Heart right ventricle (tissue), 16 donors: Measurements from ENCODE around the gene TBC1D30. TPM values are rescaled to one million over a fixed set of nuclear protein-coding genes. Genes with fewer than 3 reads are reported as not detected.

ENCODE experiments used
- ATAC-seq, 8 donors: fragments of 200-7000 bp; cut with Tn5 transposase; one replicate each; pipeline ENCODE4 v1.9.1; 2020; ENCODE audit warnings: mild to moderate bottlenecking in 8 of 8, moderate library complexity in 8 of 8, moderate number of reproducible peaks in 1 of 8
- DNase-seq, 2 donors: peaks; one replicate each; pipeline ENCODE4 v3.0.0-alpha.2; 2020
- H3K27ac ChIP-seq, 10 donors: fragments of 200-600 bp; sonication (generic) in 2 of 10; one replicate each; pipeline versions ENCODE4 v1.5.0 to v1.8.0; 2020 to 2022; ENCODE audit warnings: mild to moderate bottlenecking in 3 of 10
- H3K27me3 ChIP-seq, 7 donors: fragments of 200-600 bp; one replicate each; pipeline ENCODE4 v1.8.0; 2021 to 2022; ENCODE audit warnings: mild to moderate bottlenecking in 2 of 7
- H3K36me3 ChIP-seq, 9 donors: fragments of 200-600 bp; sonication (generic) in 1 of 9; one replicate each; pipeline versions ENCODE4 v1.5.0 to v1.8.0; 2020 to 2022; ENCODE audit warnings: mild to moderate bottlenecking in 2 of 9
- H3K4me1 ChIP-seq, 9 donors: fragments of 200-600 bp; sonication (generic) in 1 of 9; one replicate each; pipeline versions ENCODE4 v1.5.0 to v1.8.0; 2020 to 2022; ENCODE audit warnings: mild to moderate bottlenecking in 4 of 9
- H3K4me3 ChIP-seq, 10 donors: fragments of 200-600 bp; sonication (generic) in 2 of 10; one replicate each; pipeline versions ENCODE4 v1.5.0 to v1.8.0; 2020 to 2022; ENCODE audit warnings: mild to moderate bottlenecking in 7 of 10, moderate library complexity in 2 of 10
- H3K9me3 ChIP-seq, 11 donors: fragments of 200-600 bp in 10 of 11; sonication (generic) in 2 of 11; one replicate each; pipeline versions ENCODE4 v1.5.0 to v1.8.0; 2013 to 2022; ENCODE audit warnings: mild to moderate bottlenecking in 2 of 11, control low read depth in 1 of 11, moderate library complexity in 1 of 11
- WGBS, 2 donors: extraction: QIAGEN DNeasy Blood & Tissue Kit; methylation state at CpG; one replicate each; pipeline ENCODE4 v1.1.7; 2013; ENCODE audit warnings: inconsistent platforms in 1 of 2; 5-methylcytosine and 5-hydroxymethylcytosine counted together
- intact Hi-C, 10 donors: fragments of 100-400 bp; cut with DNase I; formaldehyde crosslinking; loops; one replicate each; pipeline versions ENCODE4 v1.11.1 to v1.14.2; 2022
- polyA plus RNA-seq, 2 donors: library from polyadenylated mRNA; stranded (reverse); fragments of 200-250 nt; gene quantifications; one replicate each; pipeline ENCODE4 v1.2.3, GENCODE V29; 2013
- total RNA-seq, 10 donors: library from RNA; stranded (reverse); fragmentation: NEBNext Ultra II Directional in 3 of 10; extraction: Animal tissue kit (Norgen Biotek cat#: 25700) in 3 of 10; gene quantifications; one replicate each; pipeline versions ENCODE4 v1.2.1 to v1.2.4, GENCODE V29; 2021 to 2023
- TF ChIP-seq, protein P1 (sequence below), 9 donors: fragments of 200-600 bp; sonication (generic) in 2 of 9; IDR thresholded peaks; one replicate each; pipeline versions ENCODE4 v1.5.0 to v1.8.0; 2021 to 2022; ENCODE audit warnings: antibody characterized with exemption in 9 of 9, mild to moderate bottlenecking in 5 of 9, moderate library complexity in 1 of 9
- donor health status: Arrhythmogenic right ventricular cardiomyopathy.
- donor health status: ischemic (EF 13 %, LVEDD 7.1; RV severe dilation, severe dysfunction).
- donor health status: healthy with polysubstance abuse.
- donor health status: DM: no; HTN: yes; CAD: no.
- donor health status: DM: no; HTN: no; CAD: no.
- donor health status: ischemic (EF 25% LVEDD 6.9; RV normal size, moderate dysfunction).
- donor health status: ischemic (EF 25% LVEDD 5.7; RV mildly dilated, moderate dysfunction).
- donor health status: healthy.
- donor health status: DM: yes; HTN: yes; CAD: no.
- donor health status: Ischemic cardiomyopathy.
- donor health status: ischemic (EF 35%, LVEDD 5.7; RV mildly dilated, moderate dysfunction).
- donor health status: nonischemic (EF 11% LVEDD 7.7; RV severe dilation, severe dysfunction).
- donor health status: DM: yes; HTN: yes; CAD: no.
- donor health status: PGD.
- donor health status: ischemic (EF 29% LVEDD 5.4; RV normal size, mild dysfunction).
- donor health status: nonischemic (EF 23%, LVEDD 6.1; RV moderate dilation, normal function).

TBC1D30 gene
- total and polyA plus RNA-seq, 12 donors = 0.36 to 2.4 (median 0.66) TPM

DNA sequence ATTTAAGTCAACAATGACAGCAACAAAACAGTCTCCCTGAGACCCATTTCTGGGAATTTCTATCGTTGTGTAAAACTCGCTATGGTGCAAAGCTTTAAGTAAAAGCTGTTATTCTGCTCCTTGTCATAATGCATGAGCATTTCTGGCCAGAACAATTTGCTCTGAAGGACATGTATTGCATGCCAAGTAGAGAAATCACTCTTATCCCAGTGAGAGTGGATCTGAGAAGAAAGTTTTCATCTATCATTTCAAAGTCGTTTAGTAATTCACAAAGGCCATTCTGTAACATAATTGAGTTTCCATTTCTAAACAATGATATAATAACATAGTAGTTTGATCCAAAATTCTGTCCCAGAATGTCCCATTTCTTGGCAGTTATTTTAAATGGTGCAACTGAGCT is 86.6 kb downstream of the TBC1D30 start:
- TF ChIP-seq, protein P1, sequence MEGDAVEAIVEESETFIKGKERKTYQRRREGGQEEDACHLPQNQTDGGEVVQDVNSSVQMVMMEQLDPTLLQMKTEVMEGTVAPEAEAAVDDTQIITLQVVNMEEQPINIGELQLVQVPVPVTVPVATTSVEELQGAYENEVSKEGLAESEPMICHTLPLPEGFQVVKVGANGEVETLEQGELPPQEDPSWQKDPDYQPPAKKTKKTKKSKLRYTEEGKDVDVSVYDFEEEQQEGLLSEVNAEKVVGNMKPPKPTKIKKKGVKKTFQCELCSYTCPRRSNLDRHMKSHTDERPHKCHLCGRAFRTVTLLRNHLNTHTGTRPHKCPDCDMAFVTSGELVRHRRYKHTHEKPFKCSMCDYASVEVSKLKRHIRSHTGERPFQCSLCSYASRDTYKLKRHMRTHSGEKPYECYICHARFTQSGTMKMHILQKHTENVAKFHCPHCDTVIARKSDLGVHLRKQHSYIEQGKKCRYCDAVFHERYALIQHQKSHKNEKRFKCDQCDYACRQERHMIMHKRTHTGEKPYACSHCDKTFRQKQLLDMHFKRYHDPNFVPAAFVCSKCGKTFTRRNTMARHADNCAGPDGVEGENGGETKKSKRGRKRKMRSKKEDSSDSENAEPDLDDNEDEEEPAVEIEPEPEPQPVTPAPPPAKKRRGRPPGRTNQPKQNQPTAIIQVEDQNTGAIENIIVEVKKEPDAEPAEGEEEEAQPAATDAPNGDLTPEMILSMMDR (IDR thresholded peaks at IDR 0.05) = no peak
- Histone ChIP-seq H3K27ac (no peak overlapping the region), H3K27me3 (peaks cover 0 to 7% (median 0%) of the 10 kb centered on the region in 7 donors), H3K9me3 (no peaks in the 10 kb centered on the region), H3K4me1 (no peaks in the 10 kb centered on the region), H3K36me3 (no peaks in the 10 kb centered on the region), H3K4me3 (no peak overlapping the region)
- intact Hi-C loops = no loop called here
- no peak for ATAC-seq
- DNase-seq = no peak
- 61 to 68% methylated on average over 3 of the region's 3 CpGs for WGBS, 2 donors

DNA sequence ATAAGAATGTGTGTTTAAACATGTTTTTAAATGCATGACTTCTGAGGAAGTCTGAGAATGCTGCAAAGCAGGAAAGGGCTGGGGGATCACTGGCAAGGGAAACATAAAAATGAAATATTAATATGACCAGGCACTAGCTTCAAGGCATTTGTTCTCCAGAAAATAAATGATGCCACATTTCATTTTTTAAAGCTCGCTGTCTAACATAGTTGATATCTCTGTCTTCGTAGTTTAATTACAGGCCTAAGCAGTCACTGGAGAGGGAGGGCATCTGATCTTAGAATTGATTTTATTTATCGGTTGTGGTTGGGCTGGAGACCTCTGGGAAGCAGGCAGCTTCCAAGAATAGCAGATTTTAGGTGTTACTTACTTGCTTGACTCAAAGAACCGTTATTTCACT is 87.5 kb downstream of the TBC1D30 start:
- Histone ChIP-seq H3K4me1 (no peaks in the 10 kb centered on the region), H3K4me3 (no peak overlapping the region), H3K27ac (no peak overlapping the region), H3K27me3 (peaks cover 0 to 7% (median 0%) of the 10 kb centered on the region in 7 donors), H3K9me3 (no peaks in the 10 kb centered on the region), H3K36me3 (no peaks in the 10 kb centered on the region)
- TF ChIP-seq, protein P1 (IDR thresholded peaks at IDR 0.05) = no peak
- DNase-seq (no peak), ATAC-seq (no peak)
- WGBS, 2 donors = 76 to 78% methylated on average over 4 of the region's 4 CpGs
- intact Hi-C loops = no loop called here

DNA sequence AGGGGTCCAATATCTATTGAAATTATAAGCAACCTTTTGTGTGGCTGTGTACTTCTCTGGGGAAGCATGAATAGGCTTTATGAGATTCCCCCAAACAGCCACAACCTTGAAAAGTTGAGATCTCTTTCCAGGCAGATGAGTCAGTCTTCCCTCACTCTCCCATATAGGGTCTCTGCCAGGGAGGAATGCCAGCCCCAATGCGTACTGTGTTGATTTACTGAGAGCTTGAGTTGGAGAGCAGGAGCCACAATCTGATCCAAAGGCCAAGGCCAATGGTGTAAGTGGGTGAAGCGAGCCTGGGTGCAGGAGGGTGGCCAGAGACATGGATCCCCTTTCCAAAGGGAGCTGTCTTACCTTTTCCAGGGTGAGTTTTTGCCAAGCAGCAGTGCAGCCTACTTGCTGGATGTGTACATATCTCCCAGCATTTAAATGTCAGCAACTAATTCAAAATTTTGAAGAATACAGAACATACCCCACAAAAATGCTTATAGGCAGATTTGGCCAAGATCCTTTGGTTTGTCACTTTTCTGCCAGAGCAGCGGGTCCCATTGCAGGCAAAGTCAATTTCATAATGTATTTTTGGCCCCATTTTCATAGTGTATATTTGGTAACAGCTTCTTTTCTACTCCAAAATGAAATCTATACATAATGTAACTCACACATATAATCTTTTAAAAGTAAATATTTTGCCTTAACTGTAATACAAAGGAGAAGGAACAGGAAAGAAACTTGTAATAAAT is 88.2 kb downstream of the TBC1D30 start:
- ATAC-seq (peak in 3 of 8 donors; percentile 71 to 78 (median 76)), DNase-seq (no peak)
- Histone ChIP-seq H3K27me3 (peaks cover 0 to 7% (median 0%) of the 10 kb centered on the region in 7 donors), H3K4me3 (no peak overlapping the region), H3K36me3 (no peaks in the 10 kb centered on the region), H3K27ac (no peak overlapping the region), H3K9me3 (no peaks in the 10 kb centered on the region), H3K4me1 (no peaks in the 10 kb centered on the region)
- WGBS, 2 donors = 80 to 87% methylated on average over 3 of the region's 3 CpGs
- intact Hi-C loops = no loop called here
- TF ChIP-seq, protein P1 (IDR thresholded peaks at IDR 0.05) = no peak

DNA sequence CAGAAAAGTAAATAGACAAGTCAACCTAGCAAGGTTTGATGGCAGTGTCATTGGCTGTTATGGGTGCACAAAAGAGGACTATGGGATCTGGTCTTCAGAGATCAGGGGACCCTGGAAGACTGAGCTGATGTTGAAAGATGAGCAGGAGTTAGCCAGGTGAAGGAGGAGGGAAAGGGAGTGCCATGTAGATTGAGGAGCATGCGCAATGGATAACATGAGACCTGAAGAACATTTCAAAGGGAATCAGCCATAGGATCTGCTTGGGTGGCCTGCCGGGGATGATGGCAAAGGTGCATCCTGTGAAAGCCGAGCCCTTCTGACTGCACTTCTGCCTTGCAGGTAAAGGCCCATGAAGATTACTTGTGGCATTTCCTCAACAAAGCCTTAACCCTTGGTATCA is 90.8 kb downstream of the TBC1D30 start:
- H3K4me1 ChIP-seq = no peaks in the 10 kb centered on the region
- intact Hi-C loops = no loop called here
- H3K27me3 ChIP-seq = peaks cover 0 to 7% (median 0%) of the 10 kb centered on the region in 7 donors
- no peaks in the 10 kb centered on the region for H3K9me3 ChIP-seq
- ATAC-seq (no peak), DNase-seq (no peak)
- no peak overlapping the region for H3K4me3 ChIP-seq
- WGBS, 2 donors = 88 to 89% methylated on average over 3 of the region's 3 CpGs
- no peak overlapping the region for H3K27ac ChIP-seq
- H3K36me3 ChIP-seq = no peaks in the 10 kb centered on the region
- TF ChIP-seq, protein P1 (IDR thresholded peaks at IDR 0.05) = no peak
